Measurements from ENCODE around the gene SLC25A15.

DNA sequence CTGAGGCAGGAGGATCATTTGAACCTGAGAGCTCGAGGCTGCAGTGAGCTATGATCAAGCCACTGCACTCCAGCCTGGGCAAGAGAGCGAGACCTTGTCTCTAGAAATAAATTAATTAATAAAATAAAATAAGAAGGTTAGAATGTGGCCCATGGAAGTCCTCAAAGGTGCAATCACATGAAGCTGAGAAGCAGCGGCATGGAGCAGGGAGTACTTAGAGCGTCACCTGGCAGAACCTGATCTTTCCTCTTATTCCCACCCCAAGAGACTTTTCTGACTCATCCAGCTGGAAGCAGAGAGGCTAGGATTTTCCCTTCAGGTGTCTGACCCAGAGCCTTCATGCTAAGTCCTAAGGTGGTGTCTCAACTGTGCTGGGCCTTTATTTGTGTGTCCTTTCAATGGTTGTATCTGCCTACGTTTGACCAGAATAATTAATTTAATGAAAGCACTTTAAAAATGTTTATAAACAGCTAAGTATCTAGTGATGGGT is 9.6 kb upstream of the SLC25A15 start:
- TF ChIP-seq POLR2A (IDR thresholded peaks at IDR 0.05) (no peak), CTCF (IDR thresholded peaks at IDR 0.05) (no peak), EP300 (IDR thresholded peaks at IDR 0.05; ENCODE audit: low read depth) (no peak), POLR2AphosphoS5 (IDR thresholded peaks at IDR 0.05) (no peak)
